K562 (cell line): Measurements from ENCODE around the gene TECPR2. TPM values are rescaled to one million over a fixed set of nuclear protein-coding genes. Genes with fewer than 3 reads are reported as not detected.

Source experiments
- ATAC-seq: fragments of 200-7000 bp; cut with Tn5 transposase; 3 replicates; pipeline ENCODE4 v1.9.1; 2020; ENCODE audit warnings: moderate library complexity
- BruUV-seq: library from RNA; stranded (reverse); fragments of 400-500 nt; replicated peaks from 2 replicates; lab custom pipeline; 2021; lab: Mats Ljungman, UMichigan
- CTCF ChIA-PET: fragments of 300-600 bp; formaldehyde crosslinking; extraction: SDS; loops from one replicate; lab custom pipeline; 2021; ENCODE audit warnings: low intra/inter-chr PET ratio; lab: Yijun Ruan, JAX
- POLR2A ChIA-PET: fragments of 300-600, 350-650 bp; sonication (Branson Sonifier 250); formaldehyde crosslinking; extraction: SDS; loops from one replicate; lab custom pipeline; 2021; ENCODE audit warnings: antibody characterized with exemption, inconsistent platforms; lab: Yijun Ruan, JAX
- DNase-seq, 4 experiments: peaks; one replicate each; pipeline versions ENCODE4 v3.0.0 to v3.0.0-alpha.2; 2011 to 2018; ENCODE audit warnings: low spot score in 3 of 4, mixed read lengths in 3 of 4; ENCODE audit errors: extremely low read depth in 1 of 4
- FAIRE-seq: peaks from 2 replicates; lab custom pipeline; 2011; peaks lifted over from hg19 to GRCh38; lab: Jason Lieb, UNC
- H2AFZ ChIP-seq: 2 replicates; pipeline ENCODE4 v1.6.0; 2011; ENCODE audit warnings: low read depth, low read length, control low read depth, inconsistent platforms
- H3K27ac ChIP-seq: fragments of 200-600 bp; 3 replicates; pipeline ENCODE4 v1.8.0; 2011; ENCODE audit warnings: low read depth, mild to moderate bottlenecking, control low read depth, inconsistent platforms, low read length, moderate library complexity, mixed read lengths; ENCODE audit errors: extremely low read depth
- H3K27me3 ChIP-seq, 2 experiments: fragments of 300-600 bp in 1 of 2; 2 replicates in 1 of 2; 3 replicates in 1 of 2; pipeline versions ENCODE4 v1.6.0 to v1.8.0; 2011; ENCODE audit warnings: inconsistent platforms in 2 of 2, low read length in 2 of 2, mild to moderate bottlenecking in 1 of 2, mixed read lengths in 1 of 2, moderate library complexity in 1 of 2; ENCODE audit not compliant: control insufficient read depth in 2 of 2, insufficient read depth in 2 of 2
- H3K36me3 ChIP-seq: fragments of 300-600 bp; 3 replicates; pipeline ENCODE4 v1.8.0; 2011; ENCODE audit warnings: mild to moderate bottlenecking, low read length, inconsistent platforms; ENCODE audit not compliant: control insufficient read depth, insufficient read depth
- H3K4me1 ChIP-seq, 2 experiments: fragments of 200-600 bp in 1 of 2; replicated peaks in 1 of 2; 2 replicates in 1 of 2; 3 replicates in 1 of 2; pipeline versions ENCODE4 v1.5.1 to v1.8.0; 2011; ENCODE audit warnings: inconsistent platforms in 2 of 2, low read length in 2 of 2, mild to moderate bottlenecking in 1 of 2, mixed read lengths in 1 of 2, moderate library complexity in 1 of 2; ENCODE audit not compliant: control insufficient read depth in 2 of 2, insufficient read depth in 2 of 2
- H3K4me2 ChIP-seq: 2 replicates; pipeline ENCODE4 v1.6.1; 2011; ENCODE audit warnings: low read length, control low read depth, inconsistent platforms, mixed read lengths; ENCODE audit not compliant: insufficient read depth
- H3K4me3 ChIP-seq: fragments of 200-600 bp; sonication (generic), shearing (Covaris generic); 2 replicates; pipeline ENCODE4 v1.5.1; 2016; ENCODE audit warnings: control low read depth, inconsistent platforms
- H3K79me2 ChIP-seq: fragments of 200-600 bp; 3 replicates; pipeline ENCODE4 v1.8.0; 2011; ENCODE audit warnings: low read length, inconsistent platforms; ENCODE audit not compliant: control insufficient read depth, insufficient read depth
- H3K9ac ChIP-seq, 2 experiments: 2 replicates each; pipeline versions ENCODE4 v1.6.0 to v1.6.1; 2011; ENCODE audit warnings: low read depth in 2 of 2, low read length in 2 of 2, control low read depth in 1 of 2, inconsistent platforms in 1 of 2, mild to moderate bottlenecking in 1 of 2, mixed read lengths in 1 of 2; ENCODE audit not compliant: insufficient read depth in 1 of 2
- H3K9me1 ChIP-seq: one replicate; pipeline ENCODE4 v1.6.0; 2011; ENCODE audit warnings: inconsistent platforms, mild to moderate bottlenecking, low read length, moderate library complexity; ENCODE audit not compliant: control insufficient read depth, insufficient read depth
- H3K9me3 ChIP-seq: replicated peaks from 2 replicates; pipeline ENCODE4 v1.5.1; 2011; ENCODE audit warnings: low read depth, low read length, inconsistent platforms; ENCODE audit not compliant: control insufficient read depth, insufficient read depth
- H4K20me1 ChIP-seq: replicated peaks from 2 replicates; pipeline ENCODE4 v1.6.1; 2011; ENCODE audit warnings: low read length, inconsistent platforms, mixed read lengths; ENCODE audit not compliant: control insufficient read depth, insufficient read depth
- AFF4 ChIP-seq: sonication (generic); formaldehyde crosslinking; IDR thresholded peaks from 2 replicates; pipeline ENCODE4 v1.8.0; 2023; ENCODE audit warnings: mild to moderate bottlenecking, missing genetic modification reagents
- ARID3A ChIP-seq: IDR thresholded peaks from 2 replicates; pipeline ENCODE4 v1.6.1; 2012; ENCODE audit warnings: low read depth, low read length, improper control_type of control experiment, borderline replicate concordance
- BHLHE40 ChIP-seq: IDR thresholded peaks from 2 replicates; pipeline ENCODE4 v1.6.1; 2011; ENCODE audit warnings: low read length, improper control_type of control experiment
- CBFA2T3 ChIP-seq: fragments of 450-650 bp; IDR thresholded peaks from 2 replicates; pipeline ENCODE4 v1.6.1; 2017
- CHD2 ChIP-seq: IDR thresholded peaks from 2 replicates; pipeline ENCODE4 v1.6.1; 2011; ENCODE audit warnings: low read depth, low read length
- FOXK1 ChIP-seq: sonication (generic); formaldehyde crosslinking; IDR thresholded peaks from 2 replicates; pipeline ENCODE4 v1.8.0; 2022; ENCODE audit warnings: missing genetic modification reagents, mild to moderate bottlenecking, borderline replicate concordance
- HNRNPH1 ChIP-seq: fragments of 200-400 bp; formaldehyde crosslinking; optimal IDR thresholded peaks from 2 replicates; pipeline ENCODE3; 2017; ENCODE audit warnings: low read depth, mild to moderate bottlenecking, low read length, moderate library complexity
- HNRNPL ChIP-seq: fragments of 200-400 bp; formaldehyde crosslinking; IDR thresholded peaks from 2 replicates; pipeline ENCODE4 v1.6.1; 2017; ENCODE audit warnings: low read depth, mild to moderate bottlenecking, low read length
- HOXB6 ChIP-seq: fragments of 250-450 bp; sonication (Bioruptor Pico); IDR thresholded peaks from 2 replicates; pipeline ENCODE4 v1.5.1; 2022; ENCODE audit warnings: mild to moderate bottlenecking, borderline replicate concordance
- L3MBTL2 ChIP-seq: fragments of 450-650 bp; IDR thresholded peaks from 2 replicates; pipeline ENCODE4 v1.6.1; 2016; ENCODE audit warnings: mild to moderate bottlenecking, moderate library complexity
- MEF2D ChIP-seq: conservative IDR thresholded peaks from 2 replicates; pipeline ENCODE4 v1.6.1; 2016; ENCODE audit warnings: low read depth, missing genetic modification characterization, missing compliant biosample characterization
- MTA2 ChIP-seq: fragments of 450-650 bp; IDR thresholded peaks from 2 replicates; pipeline ENCODE4 v1.6.1; 2016; ENCODE audit warnings: low read depth
- MYC ChIP-seq, 2 experiments: fragments of 250-450 bp in 1 of 2; sonication (Bioruptor Pico) in 1 of 2; IDR thresholded peaks; 2 replicates each; pipeline versions ENCODE4 v1.5.1 to v1.6.1; 2012 to 2021; ENCODE audit warnings: low read depth in 2 of 2, borderline replicate concordance in 1 of 2, improper control_type of control experiment in 1 of 2, low read length in 1 of 2, mild to moderate bottlenecking in 1 of 2, moderate library complexity in 1 of 2
- SAFB ChIP-seq: fragments of 200-400 bp; formaldehyde crosslinking; IDR thresholded peaks from 2 replicates; pipeline ENCODE4 v1.6.1; 2017; ENCODE audit warnings: low read depth, low read length, borderline replicate concordance
- SIN3B ChIP-seq: fragments of 450-650 bp; IDR thresholded peaks from 2 replicates; pipeline ENCODE4 v1.6.1; 2017; ENCODE audit warnings: low read depth, mild to moderate bottlenecking, moderate library complexity
- ZNF384 ChIP-seq: IDR thresholded peaks from 2 replicates; pipeline ENCODE4 v1.6.1; 2012; ENCODE audit warnings: low read depth, low read length, improper control_type of control experiment
- ZNF41 ChIP-seq: fragments of 250-450 bp; sonication (Bioruptor Pico); conservative IDR thresholded peaks from 2 replicates; pipeline ENCODE4 v1.4.0; 2020; ENCODE audit warnings: mild to moderate bottlenecking
- ZNF695 ChIP-seq: fragments of 450-650 bp; formaldehyde crosslinking; IDR thresholded peaks from 2 replicates; pipeline ENCODE4 v1.4.0; 2020; ENCODE audit warnings: mild to moderate bottlenecking, moderate library complexity
- WGBS: fragments of 100-300 bp; shearing (Covaris generic); methylation state at CpG from one replicate; pipeline ENCODE4 v1.1.6; 2016; ENCODE audit warnings: low coverage, mixed read lengths; ENCODE audit not compliant: insufficient coverage; ENCODE audit errors: missing lambda C conversion rate; 5-methylcytosine and 5-hydroxymethylcytosine counted together
- in situ Hi-C: fragments of 300-500 bp; cut with MboI; formaldehyde crosslinking; loops from 4 replicates; pipeline ENCODE4 v1.15.0; 2018; ENCODE audit warnings: inconsistent platforms, mixed read lengths
- intact Hi-C: fragments of 100-400 bp; cut with micrococcal nuclease; formaldehyde crosslinking; loops from 2 replicates; pipeline ENCODE4 v1.14.2; 2022
- polyA plus RNA-seq, 8 experiments: library from polyadenylated mRNA; depleted of rRNA in 4 of 8; stranded (reverse) in 5 of 8; unstranded in 3 of 8; fragments of >200 nt; fragmentation: Nextera tagmentation in 2 of 8; fragmentation: Illumina TruSeq in 1 of 8; extraction: Ambion mirVana in 2 of 8; extraction: Trizol in 1 of 8; gene quantifications; 2 replicates each; pipeline versions ENCODE4 v1.2.1 to v1.2.3, GENCODE V29; 2011 to 2014; ENCODE audit warnings: inconsistent platforms in 1 of 8, missing spikeins in 1 of 8
- total RNA-seq, 7 experiments: library from RNA; depleted of rRNA in 6 of 7; stranded (reverse); fragments of >200 nt in 6 of 7; fragmentation: Illumina TruSeq in 2 of 7; extraction: Trizol in 2 of 7; gene quantifications; 2 replicates each; pipeline versions ENCODE4 v1.2.1 to v1.2.3, GENCODE V29; 2011 to 2021; ENCODE audit warnings: low replicate concordance in 1 of 7

Gene TECPR2
- total and polyA plus RNA-seq, 9 of the 15 experiments (the other 6 are each of a cell fraction or from before 2014, with no cell fraction given), result 0.04 to 3.0 (median 0.83) TPM

DNA sequence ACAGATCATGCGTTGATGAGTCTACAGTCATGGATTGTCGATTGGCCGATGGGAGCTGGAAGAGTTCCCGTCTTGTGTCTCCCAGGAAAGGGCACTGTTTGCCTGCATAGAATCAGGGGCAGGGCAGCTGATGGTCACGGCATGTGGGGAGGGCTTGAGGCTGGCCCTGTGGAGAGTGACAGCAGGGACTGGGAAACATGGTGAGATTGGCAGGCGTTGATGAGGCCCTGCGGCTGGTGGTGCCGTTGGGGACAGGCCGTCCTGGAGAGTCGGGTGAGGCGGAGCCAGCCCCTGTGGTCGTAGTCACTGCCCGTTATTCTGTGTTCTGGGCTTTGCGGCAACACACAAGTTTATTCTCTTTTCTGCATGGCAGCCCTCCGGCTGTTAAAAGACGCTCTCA is 52.9 kb downstream of the TECPR2 start (continued):
- TF ChIP-seq SAFB (no peak), BHLHE40 (no peak)

- no peaks in the 10 kb centered on the region for H3K36me3 ChIP-seq
- DNase-seq, result no peak
- no peak overlapping the region for H3K4me3 ChIP-seq
- H3K9me1 ChIP-seq, result no peaks in the 10 kb centered on the region
- H3K79me2 ChIP-seq, result no peaks in the 10 kb centered on the region
- WGBS, result 57% methylated on average over 9 of the region's 9 CpGs
- no TSS peak for BruUV-seq
- intact Hi-C loops, result no loop called here
- ChIA-PET CTCF (no interaction called here), POLR2A (no interaction called here)
- no peak for FAIRE-seq
- peaks cover 6 to 19% of the 10 kb centered on the region in 2 experiments; a peak in 3 of 5 replicates for H3K4me1 ChIP-seq
- in situ Hi-C loops, result no loop called here
- peaks cover 0 to 11% of the 10 kb centered on the region in 2 experiments; a peak in 2 of 5 replicates for H3K27me3 ChIP-seq
- no peaks in the 10 kb centered on the region for H4K20me1 ChIP-seq
- H3K9ac ChIP-seq, result no peak overlapping the region
- H3K27ac ChIP-seq, result no peak overlapping the region
- ATAC-seq, result no peak
- H3K9me3 ChIP-seq, result no peaks in the 10 kb centered on the region
- H3K4me2 ChIP-seq, result no peak overlapping the region
- no peak overlapping the region for H2AFZ ChIP-seq
- TF ChIP-seq L3MBTL2 (no peak), CBFA2T3 (no peak), ARID3A (no peak), MEF2D (tag) (no peak), MTA2 (no peak), AFF4 (no peak), ZNF695 (no peak), FOXK1 (no peak), ZNF384 (no peak), HNRNPL (no peak), HOXB6 (CRISPR knock-in tag) (no peak), MYC (IDR thresholded peaks at IDR 0.05; ENCODE audit: low read depth, low read length) (no peak), MYC (CRISPR knock-in tag; IDR thresholded peaks at IDR 0.05; ENCODE audit: borderline replicate concordance, low read depth) (no peak), ZNF41 (CRISPR knock-in tag) (no peak), CHD2 (no peak), HNRNPH1 (no peak), SIN3B (no peak)
Observed at GRCh38 chr14:102417001-102417431, 54.3 kb downstream of the TECPR2 start.
